HG02840 (cell line): ENCODE measurements around the gene ZDHHC3.
"Not testable (repeated sequence)": the region's sequence is repeated elsewhere in the genome, so short reads cannot be mapped to it uniquely, and the experiment has no call there.

Experiments used
- ATAC-seq: cut with Tn5 transposase; IDR thresholded peaks from one replicate; pipeline ENCODE4 v1.9.1; 2021; ENCODE audit warnings: mild to moderate bottlenecking, moderate library complexity, moderate number of reproducible peaks; ENCODE audit not compliant: unreplicated experiment, low FRiP score

ZDHHC3 gene

GRCh38 chr3:44968447-44968858, 7.5 kb downstream of the ZDHHC3 start:
- no peak for ATAC-seq

GRCh38 chr3:44966795-44967278, 9.1 kb downstream of the ZDHHC3 start:
- no peak for ATAC-seq

GRCh38 chr3:44965165-44965564, 10.8 kb downstream of the ZDHHC3 start:
- ATAC-seq = no peak

GRCh38 chr3:44963571-44964325, 12.2 kb downstream of the ZDHHC3 start:
- no peak for ATAC-seq

- no peak for ATAC-seq
These were observed 13.2 kb downstream of the ZDHHC3 start for GRCh38 chr3:44962621-44963393.

- no peak for ATAC-seq
These were observed 14.1 kb downstream of the ZDHHC3 start for GRCh38 chr3:44961888-44962287.

GRCh38 chr3:44960387-44961026, 15.5 kb downstream of the ZDHHC3 start:
- no peak for ATAC-seq

- ATAC-seq = no peak
These were observed 17.6 kb downstream of the ZDHHC3 start for GRCh38 chr3:44958386-44958785.

- no peak for ATAC-seq
These were observed 18.0 kb downstream of the ZDHHC3 start for GRCh38 chr3:44957986-44958385.

- no peak for ATAC-seq
These were observed 20.1 kb downstream of the ZDHHC3 start for GRCh38 chr3:44955917-44956316.

- no peak for ATAC-seq
These were observed 21.0 kb downstream of the ZDHHC3 start for GRCh38 chr3:44954962-44955361.

- ATAC-seq = no peak
These were observed 21.7 kb downstream of the ZDHHC3 start for GRCh38 chr3:44954304-44954703.

- ATAC-seq = no peak
These were observed 23.3 kb downstream of the ZDHHC3 start for GRCh38 chr3:44952689-44953088.

GRCh38 chr3:44950275-44950734, 25.7 kb downstream of the ZDHHC3 start:
- no peak for ATAC-seq

- ATAC-seq = not testable (repeated sequence)
These were observed 26.2 kb downstream of the ZDHHC3 start for GRCh38 chr3:44949770-44950169.

GRCh38 chr3:44948239-44948638, 27.7 kb downstream of the ZDHHC3 start:
- ATAC-seq = no peak

- no peak for ATAC-seq
These were observed 33.6 kb downstream of the ZDHHC3 start for GRCh38 chr3:44942202-44942921.

GRCh38 chr3:44939581-44940036, 36.4 kb downstream of the ZDHHC3 start:
- ATAC-seq = no peak

GRCh38 chr3:44932986-44933944, 42.7 kb downstream of the ZDHHC3 start:
- no peak for ATAC-seq
